Activated CD4-positive, alpha-beta T cell treated with anti-CD3 and anti-CD28 coated beads for 24 hours (primary cell): ENCODE results near the gene COX19.

Source experiments
- DNase-seq, 2 donors: peaks; one replicate each; pipeline ENCODE4 v3.0.0-alpha.2; 2020; ENCODE audit warnings: low read depth in 2 of 2

COX19 gene

GRCh38 chr7:978049-978346 lies 2.6 kb upstream of the COX19 start:
- DNase-seq = no peak

DNA sequence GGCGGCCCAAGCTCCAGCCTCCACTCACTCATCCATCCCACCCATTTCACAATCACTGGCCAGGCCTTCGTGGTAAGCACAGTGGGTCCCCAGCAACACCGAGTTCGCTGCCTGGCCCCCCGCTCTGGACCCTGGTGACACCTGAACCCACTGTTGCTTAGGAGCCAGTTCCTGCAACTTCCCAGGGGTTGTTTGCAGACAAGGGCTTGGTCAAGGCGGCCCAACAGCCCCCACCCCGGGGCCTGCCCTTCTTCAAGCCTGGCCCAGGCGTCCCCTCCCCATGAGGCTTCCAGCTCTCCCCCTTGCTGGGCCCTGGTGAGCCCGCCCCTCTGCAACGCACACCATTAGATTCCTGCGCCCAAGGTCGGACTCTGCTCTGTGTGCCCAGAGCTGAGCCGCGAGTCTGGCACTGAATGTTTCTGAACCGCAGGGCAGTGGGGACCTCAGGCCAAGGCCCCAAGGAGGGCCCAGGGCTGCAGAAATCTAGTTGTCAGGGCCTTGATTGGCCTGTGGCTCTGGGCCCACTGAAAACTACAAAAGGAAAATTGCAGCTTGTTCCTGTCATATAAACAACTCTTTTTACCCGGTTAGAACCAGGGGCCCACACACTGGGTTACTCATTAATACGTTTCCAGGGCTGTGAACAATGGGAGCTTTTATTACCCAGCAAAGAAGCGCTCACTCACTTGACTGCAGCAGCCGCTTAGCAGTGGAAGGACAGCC lies 2.1 kb upstream of the COX19 start:
- no peak for DNase-seq

DNA sequence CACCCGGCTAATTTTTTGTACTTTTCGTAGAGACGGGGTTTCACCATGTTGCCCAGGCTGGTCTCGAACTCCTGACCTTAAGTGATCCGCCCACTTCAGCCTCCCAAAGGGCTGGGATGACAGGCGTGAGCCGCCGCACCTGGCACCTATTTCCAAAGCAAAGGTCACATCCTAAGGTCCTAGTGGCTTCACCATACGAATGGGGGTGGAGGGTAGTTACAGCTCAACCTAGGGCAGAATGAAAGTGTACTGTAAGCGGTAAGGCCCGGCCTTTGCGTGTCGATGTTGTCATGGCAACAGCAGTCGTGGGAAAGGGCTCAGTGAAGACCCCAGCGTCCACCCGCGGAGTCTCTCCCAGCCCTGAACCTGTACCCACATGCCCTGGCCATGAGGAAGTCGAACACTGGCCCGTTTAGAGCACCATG lies 1.6 kb upstream of the COX19 start:
- DNase-seq = no peak

GRCh38 chr7:975702-976473 lies 539 bp upstream of the COX19 start:
- DNase-seq = no peak

DNA sequence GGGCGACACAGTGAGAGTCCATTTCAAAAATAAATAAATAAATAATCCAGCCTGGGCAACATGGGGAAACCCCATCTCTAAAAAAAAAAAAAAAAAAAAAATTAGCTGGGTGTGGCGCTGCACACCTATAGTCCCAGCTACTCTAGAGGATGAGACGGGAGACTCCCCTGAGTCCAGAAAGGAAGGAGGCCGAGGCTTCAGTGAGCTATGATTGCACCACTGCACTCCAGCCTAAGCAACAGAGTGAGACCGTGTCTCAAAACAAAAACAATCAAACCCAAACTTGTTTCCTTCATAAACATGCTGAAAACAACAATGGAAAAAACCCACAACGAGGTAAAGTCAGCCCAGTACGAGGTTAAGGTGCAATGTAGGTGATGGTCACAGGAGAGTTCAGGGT lies 1.2 kb downstream of the COX19 start:
- no peak for DNase-seq

- DNase-seq = no peak
These were observed 2.0 kb downstream of the COX19 start for GRCh38 chr7:973312-973711.

DNA sequence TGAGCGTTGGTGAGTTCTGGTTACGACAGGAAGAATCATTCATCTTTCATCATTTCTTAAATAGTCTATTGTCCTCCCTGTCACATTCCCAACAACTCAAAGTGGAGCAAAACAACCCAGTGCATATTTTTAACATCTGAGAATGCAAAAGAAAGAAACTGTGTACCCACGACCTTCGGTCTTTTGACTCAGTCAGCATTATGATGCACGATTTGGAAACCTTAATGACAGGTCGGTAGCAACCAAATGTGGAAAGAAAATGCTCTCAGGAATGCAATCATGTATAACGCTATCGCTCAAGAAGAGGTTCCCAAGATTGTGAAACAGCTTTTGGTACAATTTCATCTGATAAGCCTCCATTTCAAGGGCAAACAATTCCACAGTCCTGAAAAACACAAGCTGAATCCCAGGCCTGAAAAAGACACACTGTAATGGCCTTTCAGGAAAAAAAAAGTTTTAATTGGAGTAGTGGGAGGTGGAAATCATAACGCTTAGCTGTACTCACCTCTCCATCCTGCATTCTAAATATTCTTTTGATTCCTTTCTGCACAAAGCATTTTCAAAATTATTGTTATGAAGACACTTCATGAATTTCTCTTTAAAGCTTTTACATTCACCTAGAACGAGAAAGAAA lies 2.6 kb downstream of the COX19 start:
- DNase-seq = no peak

- DNase-seq = no peak
These were observed 3.2 kb downstream of the COX19 start for GRCh38 chr7:972110-972509.

DNA sequence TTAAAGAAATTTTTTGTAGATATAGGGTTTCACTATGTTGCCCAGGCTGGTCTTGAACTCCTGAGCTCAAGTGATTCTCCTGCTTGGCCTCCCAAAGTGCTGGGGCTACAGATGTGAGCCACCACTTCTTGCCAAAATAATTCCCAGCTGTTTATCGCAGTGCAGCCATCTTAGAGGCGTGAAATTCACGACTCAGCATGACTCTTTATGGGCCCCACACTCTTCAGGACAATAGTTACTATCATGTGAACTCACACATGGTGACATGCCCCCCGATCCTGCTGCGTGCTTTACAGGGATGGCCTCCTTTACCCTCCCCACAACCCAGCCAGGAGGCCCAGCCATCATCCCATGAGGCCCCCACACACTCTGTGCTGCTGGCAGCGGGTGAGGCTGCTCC lies 4.6 kb downstream of the COX19 start:
- no peak for DNase-seq

DNA sequence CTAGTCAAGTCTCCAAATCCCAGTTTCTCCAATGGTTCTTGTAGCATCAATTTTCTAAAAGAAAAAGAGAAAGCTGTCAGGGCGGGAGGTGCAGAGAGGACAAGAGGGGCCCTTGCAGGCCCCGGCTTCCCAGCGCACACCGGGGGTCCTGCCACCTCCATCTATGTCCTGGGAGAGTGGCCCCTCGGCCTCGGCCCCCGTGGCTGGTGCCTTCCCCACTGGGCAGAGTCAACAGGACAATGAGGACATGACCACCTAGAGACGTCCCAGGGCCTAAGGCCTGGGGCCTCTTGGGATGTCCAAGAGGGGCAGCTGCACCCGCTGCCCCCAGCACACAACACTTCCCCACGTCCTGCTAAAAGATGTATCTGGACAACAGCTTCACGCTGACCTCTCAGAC lies 5.9 kb downstream of the COX19 start:
- DNase-seq = no peak

DNA sequence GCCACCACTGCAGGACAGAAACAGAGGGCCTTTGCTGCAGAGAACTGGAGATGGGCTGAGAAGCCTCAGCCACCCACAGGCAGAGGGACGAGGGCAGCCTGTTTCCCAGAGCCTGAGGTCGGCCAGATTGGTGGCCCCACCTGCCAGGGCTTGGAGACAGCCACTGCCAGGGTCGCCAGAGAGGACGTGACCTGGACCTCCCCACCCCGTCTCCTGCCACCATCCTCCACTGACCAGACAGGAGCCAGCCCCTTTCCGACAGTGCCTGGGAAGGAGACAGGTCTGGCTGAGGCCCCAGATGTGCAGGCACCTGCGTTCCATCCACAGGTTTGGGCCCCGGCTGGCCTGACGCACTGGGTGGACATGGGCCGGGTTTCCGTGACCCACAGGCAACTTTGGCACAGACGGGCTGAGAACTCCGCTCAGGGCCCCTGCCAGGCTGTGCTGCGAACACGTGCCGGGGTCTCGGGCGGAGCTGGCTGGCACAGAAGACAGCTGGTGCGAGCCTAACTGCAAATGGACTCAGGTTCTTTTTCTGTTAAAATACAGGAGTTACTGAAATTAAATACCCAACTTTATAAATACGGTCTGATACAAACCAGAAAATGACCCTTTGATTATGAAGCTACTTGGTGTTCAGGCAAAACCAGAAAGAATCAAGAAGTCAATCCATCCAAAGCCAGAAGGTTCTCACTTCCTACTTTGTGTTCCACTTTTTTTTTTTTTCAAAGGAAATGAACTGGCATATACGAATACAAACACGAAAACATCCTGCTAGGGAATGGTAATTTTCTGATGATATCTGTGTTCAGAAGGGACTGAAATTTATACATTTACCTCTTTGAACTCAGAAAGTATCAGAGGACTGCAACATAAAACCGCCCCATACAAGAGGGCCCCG lies 6.9 kb downstream of the COX19 start:
- no peak for DNase-seq

- DNase-seq = no peak
These were observed 7.8 kb downstream of the COX19 start for GRCh38 chr7:967361-968082.

DNA sequence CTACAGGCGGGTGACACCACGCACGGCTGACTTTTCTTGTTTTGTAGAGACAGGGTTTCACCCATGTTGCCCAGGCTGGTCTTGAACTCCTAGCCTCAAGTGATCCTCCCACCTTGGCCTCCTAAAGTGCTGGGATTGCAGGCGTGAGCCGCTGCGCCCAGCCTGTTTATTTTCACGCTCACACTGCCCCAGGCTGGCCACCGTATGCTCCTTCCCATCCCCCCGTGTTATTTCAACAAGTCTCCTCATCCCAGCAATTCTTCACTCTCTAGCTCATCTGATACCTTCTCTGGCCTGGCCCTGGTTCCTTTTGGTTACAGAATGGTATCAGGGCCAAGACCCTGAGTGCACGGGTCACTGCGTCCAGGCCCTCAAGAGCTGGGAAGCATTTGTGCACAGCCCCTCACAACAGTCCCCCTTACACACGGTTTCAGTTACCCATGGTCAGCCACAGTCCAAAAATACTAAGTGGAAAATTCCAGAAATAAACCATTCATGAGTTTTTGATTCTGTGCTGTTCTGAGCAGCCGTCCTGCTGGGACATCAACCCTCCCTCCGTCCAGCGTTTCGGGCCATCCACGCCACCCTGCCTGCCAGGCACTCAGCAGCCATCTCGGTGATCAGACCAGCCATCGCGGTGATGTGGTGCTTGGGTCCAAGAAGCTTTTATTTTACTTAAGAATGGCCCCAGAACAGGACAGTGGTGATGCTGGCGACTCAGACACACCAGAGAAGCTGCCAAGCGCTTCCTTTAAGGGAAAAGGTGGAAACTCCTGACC lies 8.9 kb downstream of the COX19 start:
- DNase-seq = no peak

GRCh38 chr7:964401-965231 lies 10.7 kb downstream of the COX19 start:
- DNase-seq = no peak

DNA sequence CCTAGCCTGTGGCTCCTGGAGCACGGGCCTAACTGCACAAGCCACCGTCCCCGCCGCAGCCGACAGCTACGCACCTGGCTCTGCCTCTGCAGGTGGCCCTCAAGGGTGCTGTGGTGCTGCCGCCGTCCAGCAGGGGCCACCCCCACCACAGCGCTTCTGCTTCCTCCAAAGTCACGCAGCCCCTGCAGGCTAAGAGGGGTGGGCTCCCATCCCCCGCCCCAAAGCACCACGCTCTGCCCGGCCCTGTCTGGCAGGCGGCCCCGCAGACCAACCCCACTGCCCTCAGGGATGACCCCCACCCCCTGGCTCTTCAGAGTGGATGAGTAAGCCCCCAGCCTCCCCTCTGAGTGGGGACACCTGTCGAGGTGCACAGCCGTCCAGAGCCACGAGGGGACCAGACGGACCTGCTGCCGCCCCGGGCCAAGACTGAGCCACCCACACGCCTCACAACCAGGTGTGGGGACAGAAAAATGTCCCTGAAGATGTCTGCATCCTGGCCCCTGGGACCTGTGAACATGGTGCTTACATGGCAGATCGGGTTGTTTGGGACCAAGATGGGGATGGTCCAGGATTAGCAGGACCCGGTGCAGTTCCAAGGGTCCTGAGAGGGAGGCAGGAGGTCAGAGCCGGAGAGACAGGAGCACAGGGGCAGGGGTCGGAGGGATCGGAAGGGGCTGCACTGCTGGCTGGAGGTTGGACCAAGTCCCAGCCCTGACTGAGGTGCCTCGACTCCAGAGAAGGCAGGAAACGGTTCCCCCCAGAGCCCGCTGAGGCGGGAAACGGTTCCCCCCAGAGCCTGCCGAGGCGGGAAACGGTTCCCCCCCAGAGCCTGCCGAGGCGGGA lies 11.9 kb downstream of the COX19 start:
- DNase-seq = no peak

GRCh38 chr7:962401-963081 lies 12.8 kb downstream of the COX19 start:
- no peak for DNase-seq

DNA sequence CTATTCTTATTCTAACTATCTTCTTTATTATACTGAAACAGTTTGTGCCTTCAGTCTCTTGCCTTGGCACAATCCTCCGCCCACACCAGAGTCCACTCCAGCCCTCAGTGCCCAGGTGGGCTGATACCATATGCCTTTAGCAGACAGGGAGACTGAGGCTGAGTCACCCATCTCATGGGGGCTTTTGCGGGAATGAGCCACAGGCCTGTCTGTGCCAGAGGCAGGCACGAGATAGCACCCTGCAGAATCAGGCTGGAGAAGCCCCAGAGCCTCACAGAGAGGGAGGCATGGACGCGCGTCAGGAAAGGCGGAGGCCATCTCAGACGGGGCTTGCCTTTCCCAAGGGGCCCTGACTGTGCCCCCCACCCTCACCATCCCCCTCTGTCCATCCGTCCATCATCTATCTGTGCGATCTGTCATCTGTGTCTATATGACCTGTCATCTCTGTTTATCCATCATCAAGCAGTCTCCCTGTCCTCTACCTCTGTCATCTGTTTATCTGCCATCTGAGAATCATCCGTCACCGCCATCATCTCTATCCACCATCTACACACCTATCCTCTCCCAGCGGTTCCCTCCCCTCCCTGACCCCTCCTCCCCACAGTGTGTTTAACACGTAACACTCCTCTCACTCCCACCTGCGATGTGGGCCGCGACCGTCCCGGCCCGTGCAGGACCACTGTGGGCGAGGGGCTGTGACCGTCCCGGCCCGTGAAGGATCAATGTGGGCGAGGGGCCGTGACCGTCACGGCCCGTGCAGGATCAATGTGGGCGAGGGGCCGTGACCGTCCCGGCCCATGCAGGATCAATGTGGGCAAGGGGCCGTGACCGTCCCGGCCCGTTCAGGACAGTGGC lies 13.6 kb downstream of the COX19 start:
- no peak for DNase-seq
